Mononuclear cell (primary cell): Measurements from ENCODE around the gene THEM4. TPM values are rescaled to one million over a fixed set of nuclear protein-coding genes. Genes with fewer than 3 reads are reported as not detected.

Experiments
- H3K27me3 ChIP-seq: 2 replicates; pipeline ENCODE4 v1.6.0; 2011; ENCODE audit warnings: low read length, control low read depth; ENCODE audit not compliant: insufficient read depth
- H3K4me1 ChIP-seq: 2 replicates; pipeline ENCODE4 v1.5.1; 2011; ENCODE audit warnings: mild to moderate bottlenecking, low read length, control low read depth; ENCODE audit not compliant: insufficient read depth
- H3K4me3 ChIP-seq: 2 replicates; pipeline ENCODE4 v1.5.1; 2011; ENCODE audit warnings: mild to moderate bottlenecking, low read length, moderate library complexity
- H3K9me3 ChIP-seq: 2 replicates; pipeline ENCODE4 v1.5.1; 2011; ENCODE audit warnings: low read depth, mild to moderate bottlenecking, control low read depth, low read length
- total RNA-seq: library from RNA; depleted of rRNA; stranded (reverse); fragments of >200 nt; gene quantifications from one replicate; pipeline ENCODE4 v1.2.3, GENCODE V29; 2012

Gene THEM4
- total RNA-seq, 1 donor: 16.0 TPM

- Histone ChIP-seq H3K4me1 (peaks cover 88% of the 10 kb centered on the region), H3K9me3 (no peaks in the 10 kb centered on the region), H3K27me3 (peaks cover 4% of the 10 kb centered on the region), H3K4me3 (no peak overlapping the region)
Observed at GRCh38 chr1:151832318-151832980, 76.9 kb downstream of the THEM4 start.

DNA sequence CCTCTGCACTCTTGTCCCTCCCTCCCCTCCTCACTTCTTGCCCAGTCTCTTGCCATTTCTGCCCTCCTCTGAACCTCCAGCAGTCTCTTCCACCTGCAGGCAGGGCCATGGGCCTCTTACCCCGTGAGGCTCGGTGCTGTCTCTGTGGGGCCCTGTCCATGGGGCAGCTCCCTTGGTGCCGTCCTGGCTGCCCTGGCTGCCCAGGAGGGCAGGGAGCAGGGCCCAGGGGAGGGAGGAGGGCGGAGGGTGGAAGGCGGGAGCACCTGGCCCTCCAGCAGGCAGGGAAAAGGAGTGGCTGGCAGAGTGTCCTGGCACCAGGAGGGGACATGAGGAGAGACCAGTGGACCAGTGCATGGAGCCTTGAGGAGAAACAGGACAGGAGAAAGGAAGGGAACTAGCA is 77.7 kb downstream of the THEM4 start, which contains the start of gene RORC:
RORC (minus strand) TSS at position 198 of the 400 bp plus-strand sequence; CDS start at position 160, 38 bp downstream.
- no peak within 1 kb of the TSS for H3K4me3 ChIP-seq

DNA sequence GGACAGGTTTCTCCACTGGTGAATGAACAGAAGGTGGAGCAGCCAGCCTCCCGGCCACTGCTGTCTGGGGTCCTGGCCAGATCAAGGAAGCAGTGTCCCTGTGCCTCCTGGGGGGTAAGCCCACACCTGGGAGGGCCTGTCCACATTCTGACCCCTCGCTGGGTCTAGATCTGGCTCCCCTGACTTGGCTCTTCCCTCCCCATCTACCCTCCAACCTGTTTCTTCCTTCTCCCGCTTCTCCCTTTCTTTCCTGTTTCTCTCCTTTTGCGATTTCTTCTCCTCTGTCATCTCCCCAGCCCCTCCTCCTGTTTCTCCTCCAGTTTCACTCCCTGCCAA is 78.1 kb downstream of the THEM4 start:
- Histone ChIP-seq H3K4me3 (no peak overlapping the region), H3K9me3 (no peaks in the 10 kb centered on the region), H3K27me3 (no peaks in the 10 kb centered on the region), H3K4me1 (peaks cover 78% of the 10 kb centered on the region)

More for the DNA sequence above, 77.7 kb downstream of the THEM4 start, which contains the start of gene RORC:
- Histone ChIP-seq H3K4me1 (peaks cover 80% of the 10 kb centered on the region), H3K9me3 (no peaks in the 10 kb centered on the region), H3K27me3 (no peaks in the 10 kb centered on the region)

- Histone ChIP-seq H3K4me1 (peaks cover 74% of the 10 kb centered on the region), H3K9me3 (no peaks in the 10 kb centered on the region)
Observed at GRCh38 chr1:151830055-151830454, 79.3 kb downstream of the THEM4 start.

GRCh38 chr1:151829352-151830046 is 79.8 kb downstream of the THEM4 start:
- Histone ChIP-seq H3K4me3 (no peak overlapping the region), H3K9me3 (no peaks in the 10 kb centered on the region), H3K27me3 (no peaks in the 10 kb centered on the region), H3K4me1 (peaks cover 68% of the 10 kb centered on the region)

More at GRCh38 chr1:151830055-151830454, 79.3 kb downstream of the THEM4 start:
- no peaks in the 10 kb centered on the region for H3K27me3 ChIP-seq
- H3K4me3 ChIP-seq: no peak overlapping the region

DNA sequence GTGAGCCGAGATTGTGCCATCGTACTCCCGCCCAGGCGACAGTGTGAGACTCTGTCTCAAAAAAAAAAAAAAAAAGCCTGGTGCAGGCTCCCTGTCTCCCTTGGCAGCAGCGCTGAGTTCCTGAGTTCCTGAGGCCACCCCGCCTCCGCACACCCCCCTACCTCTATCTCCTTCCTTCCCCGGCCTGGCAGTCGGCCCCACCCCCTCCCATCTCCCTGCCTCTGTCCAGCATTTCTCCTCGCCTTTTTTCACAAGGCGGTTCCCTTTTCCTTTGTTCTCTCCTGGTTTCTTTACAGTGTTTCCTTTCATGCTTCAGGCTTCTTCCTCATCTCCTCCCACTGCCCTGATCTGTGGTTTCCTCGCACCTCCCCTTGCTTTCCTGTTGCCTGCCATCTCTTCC is 80.4 kb downstream of the THEM4 start:
- Histone ChIP-seq H3K9me3 (no peaks in the 10 kb centered on the region), H3K4me1 (peaks cover 62% of the 10 kb centered on the region), H3K27me3 (no peaks in the 10 kb centered on the region), H3K4me3 (no peak overlapping the region)

GRCh38 chr1:151827853-151828252 is 81.5 kb downstream of the THEM4 start:
- Histone ChIP-seq H3K4me1 (peaks cover 52% of the 10 kb centered on the region), H3K4me3 (no peak overlapping the region), H3K9me3 (no peaks in the 10 kb centered on the region), H3K27me3 (no peaks in the 10 kb centered on the region)

GRCh38 chr1:151825751-151826660 is 83.3 kb downstream of the THEM4 start:
- H3K4me3 ChIP-seq: no peak overlapping the region
- H3K9me3 ChIP-seq: no peaks in the 10 kb centered on the region
- H3K27me3 ChIP-seq: no peaks in the 10 kb centered on the region
- H3K4me1 ChIP-seq: peaks cover 36% of the 10 kb centered on the region

- H3K4me3 ChIP-seq: no peak overlapping the region
- H3K9me3 ChIP-seq: no peaks in the 10 kb centered on the region
- H3K27me3 ChIP-seq: no peaks in the 10 kb centered on the region
- peaks cover 28% of the 10 kb centered on the region for H3K4me1 ChIP-seq
Observed at GRCh38 chr1:151825204-151825603, 84.1 kb downstream of the THEM4 start.

Other genes with a start within 250 kb of the THEM4 start
- not detected for gene CELF3, start 192.7 kb downstream of the THEM4 start, total RNA-seq
- gene RIIAD1, start 188.0 kb downstream of the THEM4 start, total RNA-seq: not detected
- 78.4 TPM for gene MRPL9, start 146.0 kb downstream of the THEM4 start, total RNA-seq
- gene TDRKH, start 119.0 kb downstream of the THEM4 start, total RNA-seq: 1.2 TPM
- under 0.01 TPM for gene LINGO4, start 104.1 kb downstream of the THEM4 start, total RNA-seq
- gene RORC, start 77.7 kb downstream of the THEM4 start, total RNA-seq: 1.7 TPM
- 0.21 TPM for gene C2CD4D, start 69.7 kb downstream of the THEM4 start, total RNA-seq
- not detected for gene THEM5, start 55.8 kb downstream of the THEM4 start, total RNA-seq
- gene S100A10, start 84.3 kb upstream of the THEM4 start, total RNA-seq: 113 TPM
- 63.4 TPM for gene S100A11, start 127.5 kb upstream of the THEM4 start, total RNA-seq
- gene TCHHL1, start 179.6 kb upstream of the THEM4 start, total RNA-seq: not detected
- gene TCHH, start 205.9 kb upstream of the THEM4 start, total RNA-seq: not detected
- gene RPTN, start 249.7 kb upstream of the THEM4 start, total RNA-seq: not detected